ENCODE data around the gene NINL. TPM values are rescaled to one million over a fixed set of nuclear protein-coding genes. Genes with fewer than 3 reads are reported as not detected.

Gene NINL
- total and polyA plus RNA-seq, 2 of the 8 experiments (the other 6 are each of a cell fraction or from before 2014, with no cell fraction given): 15.3 to 30.0 TPM

DNA sequence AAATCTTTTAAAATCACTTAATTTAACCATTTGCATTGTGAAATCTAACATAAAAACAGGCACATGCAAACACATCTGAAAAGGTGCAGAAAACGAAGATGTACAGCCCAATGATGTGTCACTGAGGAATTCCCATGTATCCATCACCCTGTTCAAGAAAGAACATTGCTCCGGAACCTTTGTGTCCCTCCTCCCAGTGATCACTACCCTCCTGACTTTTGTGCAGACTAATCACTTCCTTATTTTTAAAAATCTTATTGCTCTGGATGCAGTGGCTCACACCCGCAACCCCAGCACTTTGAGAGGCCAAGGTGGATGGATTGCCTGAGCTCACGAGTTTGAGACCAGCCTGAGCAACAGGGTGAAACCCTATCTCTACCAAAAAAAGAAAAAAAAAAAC is 163.3 kb downstream of the NINL start (continued):
- no peak for TF ChIP-seq HDAC2 (IDR thresholded peaks at IDR 0.05; ENCODE audit: borderline replicate concordance in 1 of 2, low read depth in 2 of 2, low read length in 2 of 2)
- TF ChIP-seq BRCA1 (IDR thresholded peaks at IDR 0.05; ENCODE audit: low read depth, low read length): no peak
